Measurements from ENCODE around the gene DAP.

Gene DAP

DNA sequence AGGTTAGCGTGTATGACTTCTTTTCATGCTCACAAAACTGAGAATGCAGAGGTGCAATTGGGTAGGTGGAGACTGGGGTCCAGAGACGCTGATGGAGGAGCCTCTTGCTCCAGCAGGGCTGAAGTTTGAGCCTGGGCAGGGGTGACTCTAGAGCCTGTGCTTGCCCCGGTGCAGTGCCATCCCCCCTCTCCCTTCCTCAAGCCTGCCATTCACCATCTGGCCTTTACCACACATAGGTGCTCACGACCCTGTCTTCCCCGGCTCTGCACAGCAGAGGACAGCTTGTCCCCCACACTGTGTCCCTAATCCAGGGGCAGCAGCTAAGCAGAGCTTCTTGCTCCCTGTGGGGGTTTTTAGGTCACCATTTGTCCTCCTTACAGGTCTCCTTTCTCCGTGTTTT is 86.5 kb downstream of the DAP start:
- Histone ChIP-seq H3K27ac (ENCODE audit: low read depth in 2 of 2, low read length in 2 of 2) (no peak overlapping the region), H3K4me3 (ENCODE audit: low read length in 2 of 2) (no peak overlapping the region), H3K27me3 (ENCODE audit: control insufficient read depth in 2 of 2, insufficient read depth in 2 of 2, low read length in 2 of 2) (no peaks in the 10 kb centered on the region), H3K9ac (ENCODE audit: low read depth in 1 of 2, low read length in 2 of 2) (no peak overlapping the region), H3K36me3 (ENCODE audit: control insufficient read depth in 2 of 2, insufficient read depth in 2 of 2, low read length in 2 of 2) (peaks cover 14 to 21% of the 10 kb centered on the region in 2 donors), H3K9me3 (ENCODE audit: control insufficient read depth in 2 of 2, low read length in 2 of 2) (peaks cover 0 to 2% of the 10 kb centered on the region in 2 donors), H3K4me1 (ENCODE audit: control insufficient read depth in 2 of 2, insufficient read depth in 2 of 2, low read length in 2 of 2) (no peaks in the 10 kb centered on the region)

DNA sequence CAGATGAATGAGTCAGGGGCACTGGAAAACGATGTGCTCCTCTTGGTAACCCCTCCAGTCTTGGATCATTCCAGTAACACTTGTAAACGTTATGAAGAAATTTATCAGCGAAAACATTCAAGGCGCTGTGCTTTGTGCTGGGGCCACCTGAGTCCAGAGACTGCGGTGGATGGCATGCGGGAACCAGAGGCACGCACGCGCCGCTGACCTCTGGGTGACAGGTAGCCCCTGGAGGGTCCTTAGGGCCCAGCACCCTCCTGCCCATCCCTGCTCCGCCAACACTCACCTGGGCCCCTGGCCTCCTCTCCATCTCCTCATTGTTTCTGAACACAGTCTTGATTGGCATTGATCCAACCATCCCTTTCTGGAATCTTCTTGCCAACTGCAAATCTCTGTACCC is 86.9 kb downstream of the DAP start:
- no peak overlapping the region for H3K4me3 ChIP-seq (ENCODE audit: low read length in 2 of 2)
- peaks cover 11 to 17% of the 10 kb centered on the region in 2 donors for H3K36me3 ChIP-seq (ENCODE audit: control insufficient read depth in 2 of 2, insufficient read depth in 2 of 2, low read length in 2 of 2)
- H3K27ac ChIP-seq (ENCODE audit: low read depth in 2 of 2, low read length in 2 of 2) = no peak overlapping the region
- peaks cover 0 to 2% of the 10 kb centered on the region in 2 donors for H3K9me3 ChIP-seq (ENCODE audit: control insufficient read depth in 2 of 2, low read length in 2 of 2)
- no peak overlapping the region for H3K9ac ChIP-seq (ENCODE audit: low read depth in 1 of 2, low read length in 2 of 2)
- H3K27me3 ChIP-seq (ENCODE audit: control insufficient read depth in 2 of 2, insufficient read depth in 2 of 2, low read length in 2 of 2) = no peaks in the 10 kb centered on the region
- H3K4me1 ChIP-seq (ENCODE audit: control insufficient read depth in 2 of 2, insufficient read depth in 2 of 2, low read length in 2 of 2) = no peaks in the 10 kb centered on the region

DNA sequence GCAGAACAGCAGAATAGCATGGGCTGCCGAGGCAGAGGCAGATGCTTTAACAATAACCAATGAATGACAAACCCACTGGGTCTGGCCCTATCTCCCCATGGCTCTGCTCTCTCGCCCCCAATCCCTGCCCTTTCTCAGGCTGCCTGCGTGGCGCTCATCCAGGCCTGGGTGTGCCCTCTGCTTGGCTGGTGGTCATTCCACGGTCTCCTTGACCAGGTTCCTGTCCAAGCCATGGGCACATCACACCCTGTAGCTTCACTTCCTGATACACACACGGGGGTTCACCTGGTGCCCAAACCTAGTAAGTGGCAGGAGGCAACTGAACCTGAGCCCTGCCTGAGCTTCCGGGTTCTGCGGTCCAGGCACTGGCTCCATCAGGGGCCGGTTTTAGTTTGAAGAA is 87.6 kb downstream of the DAP start:
- H3K36me3 ChIP-seq (ENCODE audit: control insufficient read depth in 2 of 2, insufficient read depth in 2 of 2, low read length in 2 of 2) = peaks cover 8 to 12% of the 10 kb centered on the region in 2 donors
- H3K27me3 ChIP-seq (ENCODE audit: control insufficient read depth in 2 of 2, insufficient read depth in 2 of 2, low read length in 2 of 2) = no peaks in the 10 kb centered on the region
- H3K4me1 ChIP-seq (ENCODE audit: control insufficient read depth in 2 of 2, insufficient read depth in 2 of 2, low read length in 2 of 2) = no peaks in the 10 kb centered on the region
- H3K27ac ChIP-seq (ENCODE audit: low read depth in 2 of 2, low read length in 2 of 2) = no peak overlapping the region
- H3K9ac ChIP-seq (ENCODE audit: low read depth in 1 of 2, low read length in 2 of 2) = no peak overlapping the region
- no peak overlapping the region for H3K4me3 ChIP-seq (ENCODE audit: low read length in 2 of 2)
- H3K9me3 ChIP-seq (ENCODE audit: control insufficient read depth in 2 of 2, low read length in 2 of 2) = peaks cover 0 to 2% of the 10 kb centered on the region in 2 donors

DNA sequence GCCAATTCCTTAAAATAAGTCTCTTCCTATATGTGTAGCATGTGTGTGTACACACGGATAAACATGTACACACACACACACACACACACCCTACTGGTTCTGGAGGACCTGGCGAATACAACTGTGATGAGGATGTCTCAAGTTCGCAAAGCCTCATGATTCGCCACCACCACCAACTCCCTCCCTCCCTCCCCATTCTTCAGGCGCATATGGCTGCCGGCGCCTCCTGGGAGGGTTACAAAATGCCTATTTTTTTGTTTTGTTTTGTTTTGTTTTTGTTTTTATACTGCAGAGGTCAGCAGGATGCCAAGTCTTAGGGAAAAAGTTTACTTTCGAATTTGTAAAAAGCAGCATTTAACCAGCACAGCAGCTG is 88.0 kb downstream of the DAP start:
- Histone ChIP-seq H3K4me3 (ENCODE audit: low read length in 2 of 2) (no peak overlapping the region), H3K9me3 (ENCODE audit: control insufficient read depth in 2 of 2, low read length in 2 of 2) (peaks cover 0 to 2% of the 10 kb centered on the region in 2 donors), H3K4me1 (ENCODE audit: control insufficient read depth in 2 of 2, insufficient read depth in 2 of 2, low read length in 2 of 2) (no peaks in the 10 kb centered on the region), H3K27me3 (ENCODE audit: control insufficient read depth in 2 of 2, insufficient read depth in 2 of 2, low read length in 2 of 2) (no peaks in the 10 kb centered on the region), H3K36me3 (ENCODE audit: control insufficient read depth in 2 of 2, insufficient read depth in 2 of 2, low read length in 2 of 2) (peaks cover 5 to 9% of the 10 kb centered on the region in 2 donors), H3K27ac (ENCODE audit: low read depth in 2 of 2, low read length in 2 of 2) (no peak overlapping the region), H3K9ac (ENCODE audit: low read depth in 1 of 2, low read length in 2 of 2) (no peak overlapping the region)

DNA sequence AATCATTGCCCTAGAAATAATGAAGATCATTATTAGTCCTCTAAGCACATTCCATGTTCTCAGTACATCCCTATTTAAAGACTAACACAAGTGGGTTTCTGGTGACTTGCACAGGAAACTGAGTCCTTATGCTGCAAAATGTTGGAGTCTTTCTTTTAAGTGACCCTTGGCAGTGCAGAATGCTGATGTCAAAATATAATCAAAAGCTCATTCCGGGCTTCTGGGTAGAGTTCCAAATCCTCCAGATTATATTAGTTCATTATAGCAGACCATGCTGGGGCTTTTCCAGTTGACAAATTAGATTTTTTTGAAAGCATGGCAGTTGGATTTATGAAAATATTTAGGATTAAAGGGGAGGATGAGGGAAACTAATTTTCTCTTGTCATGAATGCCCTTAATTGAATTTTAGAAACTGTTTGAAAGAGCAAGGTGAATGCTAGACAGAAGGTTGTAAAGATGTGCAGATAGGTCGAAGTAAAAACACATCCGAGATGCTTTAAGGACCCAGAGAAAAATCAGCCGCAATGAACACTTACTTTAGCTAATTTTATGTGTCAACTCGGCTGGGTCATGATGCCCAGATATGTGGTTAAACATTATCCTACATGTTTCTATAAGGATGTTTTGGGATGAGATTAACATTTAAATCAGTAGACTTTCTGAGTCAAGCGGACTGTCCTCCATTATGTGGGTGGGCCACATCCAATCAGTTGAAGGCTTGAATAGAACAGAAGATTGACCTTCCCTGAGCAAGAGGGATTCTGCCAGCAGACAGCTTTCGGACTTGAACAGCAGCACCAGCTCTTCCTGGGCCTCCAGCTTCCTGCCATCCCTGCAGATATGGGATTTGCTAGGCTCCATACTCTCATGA is 88.7 kb downstream of the DAP start:
- no peaks in the 10 kb centered on the region for H3K9me3 ChIP-seq (ENCODE audit: control insufficient read depth in 2 of 2, low read length in 2 of 2)
- H3K36me3 ChIP-seq (ENCODE audit: control insufficient read depth in 2 of 2, insufficient read depth in 2 of 2, low read length in 2 of 2) = peaks cover 0 to 2% of the 10 kb centered on the region in 2 donors
- no peaks in the 10 kb centered on the region for H3K4me1 ChIP-seq (ENCODE audit: control insufficient read depth in 2 of 2, insufficient read depth in 2 of 2, low read length in 2 of 2)
- H3K27me3 ChIP-seq (ENCODE audit: control insufficient read depth in 2 of 2, insufficient read depth in 2 of 2, low read length in 2 of 2) = no peaks in the 10 kb centered on the region
- no peak overlapping the region for H3K27ac ChIP-seq (ENCODE audit: low read depth in 2 of 2, low read length in 2 of 2)
- no peak overlapping the region for H3K9ac ChIP-seq (ENCODE audit: low read depth in 1 of 2, low read length in 2 of 2)
- H3K4me3 ChIP-seq (ENCODE audit: low read length in 2 of 2) = no peak overlapping the region

DNA sequence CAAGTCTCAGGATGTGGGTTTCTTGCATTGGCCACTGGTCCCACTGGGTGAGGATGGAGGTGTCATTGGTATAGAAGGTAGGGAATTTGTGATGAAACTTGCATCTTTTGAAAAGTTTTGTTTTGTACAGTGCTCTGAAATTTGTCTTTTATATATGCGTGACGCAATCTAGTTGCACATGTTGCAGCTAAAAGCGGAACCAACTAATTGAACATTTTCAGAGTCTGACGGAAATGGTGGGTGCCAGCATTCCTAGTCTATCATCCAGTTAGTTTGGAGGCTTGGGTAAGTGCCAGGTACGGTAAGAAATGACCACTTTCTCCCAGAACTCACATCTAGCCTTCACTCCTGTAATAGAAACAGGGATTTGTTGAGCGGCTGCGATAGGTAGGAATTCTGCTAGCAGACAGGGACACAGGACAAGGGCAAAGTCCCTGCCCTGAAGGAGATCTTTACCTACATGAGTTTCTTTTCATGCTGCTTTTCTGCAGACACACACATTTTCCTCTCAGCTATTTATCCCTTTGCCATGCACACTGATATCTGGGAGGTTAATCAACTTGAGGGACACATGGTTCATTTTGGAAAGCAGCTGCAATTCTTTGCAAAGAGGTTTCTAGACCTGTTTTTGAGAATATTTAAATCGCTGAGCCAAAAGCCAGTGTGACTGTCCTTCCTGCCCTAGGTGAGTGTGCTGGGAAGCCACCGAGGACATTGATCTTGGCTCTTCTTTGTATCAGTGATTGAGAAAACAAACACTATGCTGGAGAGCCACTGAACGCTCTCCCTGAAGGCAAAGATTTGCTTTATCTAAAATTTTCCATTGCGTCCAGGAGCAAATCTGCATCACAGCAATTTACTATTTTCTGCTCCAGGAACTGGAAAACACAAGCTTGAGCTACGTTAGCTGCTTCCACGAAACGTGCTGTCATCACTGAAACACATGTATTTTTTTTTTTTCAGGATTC is 89.7 kb downstream of the DAP start:
- no peak overlapping the region for H3K9ac ChIP-seq (ENCODE audit: low read depth in 1 of 2, low read length in 2 of 2)
- no peaks in the 10 kb centered on the region for H3K27me3 ChIP-seq (ENCODE audit: control insufficient read depth in 2 of 2, insufficient read depth in 2 of 2, low read length in 2 of 2)
- no peaks in the 10 kb centered on the region for H3K36me3 ChIP-seq (ENCODE audit: control insufficient read depth in 2 of 2, insufficient read depth in 2 of 2, low read length in 2 of 2)
- H3K4me1 ChIP-seq (ENCODE audit: control insufficient read depth in 2 of 2, insufficient read depth in 2 of 2, low read length in 2 of 2) = no peaks in the 10 kb centered on the region
- H3K9me3 ChIP-seq (ENCODE audit: control insufficient read depth in 2 of 2, low read length in 2 of 2) = no peaks in the 10 kb centered on the region
- H3K4me3 ChIP-seq (ENCODE audit: low read length in 2 of 2) = no peak overlapping the region
- no peak overlapping the region for H3K27ac ChIP-seq (ENCODE audit: low read depth in 2 of 2, low read length in 2 of 2)

DNA sequence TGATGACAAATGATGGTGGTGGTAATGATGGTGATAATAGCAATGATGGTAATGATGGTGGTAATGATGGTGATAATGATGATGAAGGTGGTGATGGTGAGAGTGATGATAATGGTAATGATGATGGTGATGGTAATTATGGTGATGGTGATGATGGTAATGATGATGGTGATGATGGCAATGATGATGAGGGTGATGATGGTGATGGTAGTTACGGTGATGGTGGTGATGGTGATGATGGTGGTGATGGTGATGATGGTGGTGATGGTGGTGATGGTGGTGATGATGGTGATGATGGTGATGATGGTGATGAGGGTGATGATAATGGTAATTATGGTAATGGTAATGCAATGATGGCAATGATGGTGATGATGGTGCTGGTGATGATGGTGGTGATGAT is 91.1 kb downstream of the DAP start:
- Histone ChIP-seq H3K9me3 (ENCODE audit: control insufficient read depth in 2 of 2, low read length in 2 of 2) (no peaks in the 10 kb centered on the region), H3K9ac (ENCODE audit: low read depth in 1 of 2, low read length in 2 of 2) (no peak overlapping the region), H3K27ac (ENCODE audit: low read depth in 2 of 2, low read length in 2 of 2) (no peak overlapping the region), H3K27me3 (ENCODE audit: control insufficient read depth in 2 of 2, insufficient read depth in 2 of 2, low read length in 2 of 2) (no peaks in the 10 kb centered on the region), H3K4me1 (ENCODE audit: control insufficient read depth in 2 of 2, insufficient read depth in 2 of 2, low read length in 2 of 2) (no peaks in the 10 kb centered on the region), H3K36me3 (ENCODE audit: control insufficient read depth in 2 of 2, insufficient read depth in 2 of 2, low read length in 2 of 2) (no peaks in the 10 kb centered on the region), H3K4me3 (ENCODE audit: low read length in 2 of 2) (no peak overlapping the region)

DNA sequence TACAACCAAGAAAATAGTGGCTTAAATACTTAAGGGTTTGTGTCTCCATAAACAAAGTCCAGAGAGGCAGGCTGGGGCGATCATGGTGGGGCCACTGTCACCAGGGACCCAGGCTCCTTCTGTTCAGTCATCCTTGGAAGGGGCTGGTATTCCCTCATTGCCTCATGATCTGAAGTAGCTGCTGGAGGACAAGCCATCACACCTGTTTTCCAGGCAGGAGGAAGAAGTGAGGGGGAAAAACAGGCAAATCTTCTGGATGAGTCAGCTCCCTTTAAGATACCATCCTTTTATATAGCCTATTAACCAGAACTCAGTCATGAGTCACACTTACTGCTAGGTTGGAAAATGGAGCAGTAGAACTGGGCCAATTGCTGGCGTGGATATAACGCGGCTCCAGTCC is 92.3 kb downstream of the DAP start:
- no peaks in the 10 kb centered on the region for H3K36me3 ChIP-seq (ENCODE audit: control insufficient read depth in 2 of 2, insufficient read depth in 2 of 2, low read length in 2 of 2)
- no peak overlapping the region for H3K27ac ChIP-seq (ENCODE audit: low read depth in 2 of 2, low read length in 2 of 2)
- H3K9me3 ChIP-seq (ENCODE audit: control insufficient read depth in 2 of 2, low read length in 2 of 2) = no peaks in the 10 kb centered on the region
- no peak overlapping the region for H3K4me3 ChIP-seq (ENCODE audit: low read length in 2 of 2)
- H3K4me1 ChIP-seq (ENCODE audit: control insufficient read depth in 2 of 2, insufficient read depth in 2 of 2, low read length in 2 of 2) = no peaks in the 10 kb centered on the region
- H3K27me3 ChIP-seq (ENCODE audit: control insufficient read depth in 2 of 2, insufficient read depth in 2 of 2, low read length in 2 of 2) = no peaks in the 10 kb centered on the region
- no peak overlapping the region for H3K9ac ChIP-seq (ENCODE audit: low read depth in 1 of 2, low read length in 2 of 2)

DNA sequence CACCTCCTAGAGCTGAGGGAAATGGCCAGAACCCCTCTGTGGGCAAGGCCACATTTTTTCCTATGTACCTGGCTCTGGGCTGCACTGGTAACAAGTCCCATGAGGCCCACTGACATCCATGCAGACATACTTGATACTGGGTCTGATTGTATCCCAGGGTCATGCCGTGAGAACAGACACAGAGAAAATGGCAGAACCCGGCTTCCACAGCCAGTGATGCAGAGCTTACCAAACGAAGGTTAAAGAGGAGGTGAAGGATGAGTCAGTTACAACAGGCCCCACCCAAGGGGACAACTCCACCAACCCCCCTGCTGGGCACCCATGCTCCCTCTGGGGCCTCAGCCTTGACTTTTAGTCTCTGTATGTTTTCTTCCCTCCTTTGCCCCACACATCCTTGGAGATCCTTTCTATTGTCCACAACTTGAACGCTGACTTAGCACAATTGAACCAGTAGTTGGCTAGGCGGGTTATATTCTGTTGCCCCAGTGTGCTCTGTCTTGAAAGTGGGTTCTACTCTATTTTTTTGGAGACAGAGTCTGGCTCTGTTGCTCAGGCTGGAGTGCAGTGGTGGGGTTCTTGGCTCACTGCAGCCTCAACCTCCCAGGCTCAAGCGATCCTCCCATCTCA is 93.5 kb downstream of the DAP start:
- H3K9ac ChIP-seq (ENCODE audit: low read depth in 1 of 2, low read length in 2 of 2) = no peak overlapping the region
- H3K9me3 ChIP-seq (ENCODE audit: control insufficient read depth in 2 of 2, low read length in 2 of 2) = no peaks in the 10 kb centered on the region
- no peaks in the 10 kb centered on the region for H3K4me1 ChIP-seq (ENCODE audit: control insufficient read depth in 2 of 2, insufficient read depth in 2 of 2, low read length in 2 of 2)
- H3K27ac ChIP-seq (ENCODE audit: low read depth in 2 of 2, low read length in 2 of 2) = no peak overlapping the region
- H3K4me3 ChIP-seq (ENCODE audit: low read length in 2 of 2) = no peak overlapping the region
- H3K36me3 ChIP-seq (ENCODE audit: control insufficient read depth in 2 of 2, insufficient read depth in 2 of 2, low read length in 2 of 2) = no peaks in the 10 kb centered on the region
- no peaks in the 10 kb centered on the region for H3K27me3 ChIP-seq (ENCODE audit: control insufficient read depth in 2 of 2, insufficient read depth in 2 of 2, low read length in 2 of 2)
